ENCODE data around the gene ZNF70. TPM values are rescaled to one million over a fixed set of nuclear protein-coding genes. Genes with fewer than 3 reads are reported as not detected.
"Not testable (repeated sequence)": the region's sequence is repeated elsewhere in the genome, so short reads cannot be mapped to it uniquely, and the experiment has no call there.

Gene ZNF70
- total and polyA plus RNA-seq, 9 of the 15 experiments (the other 6 are each of a cell fraction or from before 2014, with no cell fraction given), result 0.14 to 3.3 (median 1.4) TPM

GRCh38 chr22:23737696-23738095 lies 13.2 kb downstream of the ZNF70 start:
- no peaks in the 10 kb centered on the region; a peak in 1 of 5 replicates for H3K4me1 ChIP-seq (replicated peaks in 1 of 2; ENCODE audit: control insufficient read depth in 2 of 2, insufficient read depth in 2 of 2, low read length in 2 of 2)
- H3K36me3 ChIP-seq (ENCODE audit: control insufficient read depth, insufficient read depth, low read length), result peaks cover 3% of the 10 kb centered on the region; the same call in 1 of the 3 replicates
- ChIA-PET POLR2A (interaction anchor here (1.9 kb wide), 1 partner anchor 11 kb away, joined by 6 read pairs; no protein-coding TSS in a partner anchor), CTCF (ENCODE audit: low intra/inter-chr PET ratio) (no interaction called here)
- DNase-seq (ENCODE audit: extremely low read depth in 1 of 4, low spot score in 3 of 4) (no peak), ATAC-seq (no peak), FAIRE-seq (no peak)
- TF ChIP-seq ESRRA (IDR thresholded peaks at IDR 0.05; ENCODE audit: borderline replicate concordance, low read depth) (no peak), TOE1 (IDR thresholded peaks at IDR 0.05; ENCODE audit: borderline replicate concordance) (no peak), TOE1 (CRISPR knock-in tag; IDR thresholded peaks at IDR 0.05; ENCODE audit: borderline replicate concordance, low read depth) (no peak), TRIM25 (IDR thresholded peaks at IDR 0.05; ENCODE audit: borderline replicate concordance) (no peak)
- H3K9me3 ChIP-seq (replicated peaks; ENCODE audit: control insufficient read depth, insufficient read depth, low read depth, low read length), result no peaks in the 10 kb centered on the region
- intact Hi-C loops (cut with micrococcal nuclease) (no loop called here), in situ Hi-C loops (cut with MboI) (no loop called here)
- H3K79me2 ChIP-seq (ENCODE audit: control insufficient read depth, insufficient read depth, low read length), result no peaks in the 10 kb centered on the region
- H3K27ac ChIP-seq (ENCODE audit: extremely low read depth, low read depth, low read length), result no peak overlapping the region
- no peaks in the 10 kb centered on the region for H4K20me1 ChIP-seq (replicated peaks; ENCODE audit: control insufficient read depth, insufficient read depth, low read length)
- no TSS peak for BruUV-seq (replicated peaks)
- H3K9me1 ChIP-seq (ENCODE audit: control insufficient read depth, insufficient read depth, low read length), result no peaks in the 10 kb centered on the region
- no peaks in the 10 kb centered on the region for H3K27me3 ChIP-seq (ENCODE audit: control insufficient read depth in 2 of 2, insufficient read depth in 2 of 2, low read length in 2 of 2)
- H2AFZ ChIP-seq (ENCODE audit: low read depth, low read length), result no peak overlapping the region
- H3K4me3 ChIP-seq, result no peak overlapping the region
- H3K4me2 ChIP-seq (ENCODE audit: insufficient read depth, low read length), result no peak overlapping the region
- no peak overlapping the region for H3K9ac ChIP-seq (ENCODE audit: insufficient read depth in 1 of 2, low read depth in 2 of 2, low read length in 2 of 2)

GRCh38 chr22:23728108-23728507 lies 22.8 kb downstream of the ZNF70 start:
- H3K9ac ChIP-seq (ENCODE audit: insufficient read depth in 1 of 2, low read depth in 2 of 2, low read length in 2 of 2); H3K9me3 ChIP-seq (replicated peaks; ENCODE audit: control insufficient read depth, insufficient read depth, low read depth, low read length); H3K4me3 ChIP-seq; H4K20me1 ChIP-seq (replicated peaks; ENCODE audit: control insufficient read depth, insufficient read depth, low read length); CTCF ChIA-PET (ENCODE audit: low intra/inter-chr PET ratio); BruUV-seq (replicated peaks); intact Hi-C loops (cut with micrococcal nuclease); in situ Hi-C loops (cut with MboI); FAIRE-seq; H3K27ac ChIP-seq (ENCODE audit: extremely low read depth, low read depth, low read length); DNase-seq (ENCODE audit: extremely low read depth in 1 of 4, low spot score in 3 of 4); H3K9me1 ChIP-seq (ENCODE audit: control insufficient read depth, insufficient read depth, low read length); H3K4me2 ChIP-seq (ENCODE audit: insufficient read depth, low read length); H2AFZ ChIP-seq (ENCODE audit: low read depth, low read length); H3K79me2 ChIP-seq (ENCODE audit: control insufficient read depth, insufficient read depth, low read length); ATAC-seq; H3K36me3 ChIP-seq (ENCODE audit: control insufficient read depth, insufficient read depth, low read length); H3K4me1 ChIP-seq (replicated peaks in 1 of 2; ENCODE audit: control insufficient read depth in 2 of 2, insufficient read depth in 2 of 2, low read length in 2 of 2); H3K27me3 ChIP-seq (ENCODE audit: control insufficient read depth in 2 of 2, insufficient read depth in 2 of 2, low read length in 2 of 2): not testable (repeated sequence)
- WGBS (ENCODE audit: insufficient coverage, low coverage, missing lambda C conversion rate), result 36% methylated on average over 4 of the region's 4 CpGs
- POLR2A ChIA-PET, result interaction anchor here (0.6 to 1.1 kb wide), 2 partner anchors 16 to 43 kb away, joined by 5 read pairs; no protein-coding TSS in a partner anchor

Measured in K562 (cell line).